HCT116 (cell line): ENCODE data around the gene PCP4. TPM values are rescaled to one million over a fixed set of nuclear protein-coding genes. Genes with fewer than 3 reads are reported as not detected.

Experiments
- ATAC-seq: fragments of 200-7000 bp; cut with Tn5 transposase; 2 replicates; pipeline ENCODE4 v1.9.1; 2020; ENCODE audit warnings: mild to moderate bottlenecking, moderate library complexity
- BruUV-seq: library from RNA; stranded (reverse); fragments of 400-500 nt; replicated peaks from 2 replicates; lab custom pipeline; 2021; lab: Mats Ljungman, UMichigan
- CTCF ChIA-PET: fragments of 300-600 bp; sonication (Branson Sonifier 250); formaldehyde crosslinking; loops from one replicate; lab custom pipeline; 2021; ENCODE audit warnings: antibody characterized with exemption; lab: Charles Lee
- POLR2A ChIA-PET: fragments of 300-600, 350-600 bp; sonication (Branson Sonifier 250); formaldehyde crosslinking; loops from one replicate; lab custom pipeline; 2021; ENCODE audit warnings: antibody characterized with exemption; lab: Charles Lee
- RAD21 ChIA-PET, 2 experiments: fragments of 300-600 bp; sonication (Branson Sonifier 250); formaldehyde crosslinking; loops; one replicate each; lab custom pipeline; 2023; ENCODE audit warnings: low total read pairs in 2 of 2; ENCODE audit not compliant: uncharacterized antibody in 2 of 2, unreplicated experiment in 2 of 2, low non-redundant PET in 1 of 2; lab: Charles Lee
- DNase-seq: peaks from one replicate; pipeline ENCODE4 v3.0.0-alpha.2; 2010; ENCODE audit warnings: low read depth, low spot score
- H2AFZ ChIP-seq: fragments of 200-600 bp; shearing (Covaris generic), sonication (generic); 2 replicates; pipeline ENCODE4 v1.6.1; 2017; ENCODE audit warnings: low read depth, mixed run types, mixed read lengths, antibody characterized with exemption, low read length; ENCODE audit not compliant: poor library complexity, severe bottlenecking
- H3K27ac ChIP-seq: 2 replicates; pipeline ENCODE4 v1.5.1; 2012; ENCODE audit warnings: low read depth, low read length
- H3K27me3 ChIP-seq: fragments of 200-600 bp; sonication (generic); 2 replicates; pipeline ENCODE4 v1.6.1; 2016; ENCODE audit warnings: mixed run types, low read length, mixed read lengths; ENCODE audit not compliant: insufficient read depth
- H3K36me3 ChIP-seq, 2 experiments: fragments of 200-500 bp in 1 of 2; fragments of 200-600 bp in 1 of 2; sonication (Bioruptor generic) in 1 of 2; sonication (generic) in 1 of 2; 2 replicates each; pipeline versions ENCODE4 v1.5.1 to v1.6.1; 2014 to 2016; ENCODE audit warnings: low read length in 2 of 2, inconsistent platforms in 1 of 2, mixed read lengths in 1 of 2, mixed run types in 1 of 2; ENCODE audit not compliant: insufficient read depth in 2 of 2, control insufficient read depth in 1 of 2
- H3K4me1 ChIP-seq, 2 experiments: fragments of 200-600 bp in 1 of 2; sonication (generic) in 1 of 2; 2 replicates each; pipeline versions ENCODE4 v1.5.1 to v1.6.1; 2012 to 2017; ENCODE audit warnings: low read length in 2 of 2, inconsistent platforms in 1 of 2, mild to moderate bottlenecking in 1 of 2, mixed read lengths in 1 of 2, mixed run types in 1 of 2, moderate library complexity in 1 of 2; ENCODE audit not compliant: insufficient read depth in 2 of 2, control insufficient read depth in 1 of 2
- H3K4me2 ChIP-seq: fragments of 200-600 bp; sonication (generic); 2 replicates; pipeline ENCODE4 v1.6.1; 2017; ENCODE audit warnings: mixed run types, low read length, mixed read lengths
- H3K4me3 ChIP-seq, 2 experiments: fragments of 200-600 bp in 1 of 2; sonication (generic) in 1 of 2; replicated peaks in 1 of 2; 2 replicates each; pipeline ENCODE4 v1.5.1; 2011 to 2016; ENCODE audit warnings: low read length in 2 of 2, control low read depth in 1 of 2, low read depth in 1 of 2, mild to moderate bottlenecking in 1 of 2, mixed read lengths in 1 of 2, mixed run types in 1 of 2
- H3K79me2 ChIP-seq: fragments of 200-600 bp; sonication (generic); 2 replicates; pipeline ENCODE4 v1.6.1; 2017; ENCODE audit warnings: mild to moderate bottlenecking, mixed run types, low read length, moderate library complexity, mixed read lengths; ENCODE audit not compliant: insufficient read depth
- H3K9ac ChIP-seq: fragments of 200-600 bp; sonication (generic); 2 replicates; pipeline ENCODE4 v1.6.1; 2016; ENCODE audit warnings: low read length, mixed read lengths
- H3K9me2 ChIP-seq: fragments of 200-600 bp; sonication (generic), shearing (Covaris generic); 2 replicates; pipeline ENCODE4 v1.6.1; 2017; ENCODE audit warnings: mixed run types, mild to moderate bottlenecking, moderate library complexity; ENCODE audit not compliant: insufficient read depth
- H3K9me3 ChIP-seq, 2 experiments: fragments of 200-500 bp in 1 of 2; fragments of 200-600 bp in 1 of 2; sonication (Bioruptor generic) in 1 of 2; sonication (generic) in 1 of 2; 2 replicates each; pipeline ENCODE4 v1.6.1; 2014 to 2017; ENCODE audit warnings: low read length in 2 of 2, mixed read lengths in 2 of 2, inconsistent platforms in 1 of 2, low read depth in 1 of 2, mild to moderate bottlenecking in 1 of 2, mixed run types in 1 of 2, moderate library complexity in 1 of 2; ENCODE audit not compliant: control insufficient read depth in 1 of 2, insufficient read depth in 1 of 2
- H4K20me1 ChIP-seq: fragments of 200-600 bp; sonication (generic), shearing (Covaris generic); 2 replicates; pipeline ENCODE4 v1.6.1; 2017; ENCODE audit warnings: mixed run types, mild to moderate bottlenecking, moderate library complexity; ENCODE audit not compliant: insufficient read depth
- CBX3 ChIP-seq: IDR thresholded peaks from 2 replicates; pipeline ENCODE4 v1.6.1; 2012; ENCODE audit warnings: low read depth
- CEBPB ChIP-seq: IDR thresholded peaks from 2 replicates; pipeline ENCODE4 v1.6.1; 2012; ENCODE audit warnings: low read depth
- EGR1 ChIP-seq: IDR thresholded peaks from 2 replicates; pipeline ENCODE4 v1.6.1; 2012; ENCODE audit warnings: low read depth
- ELF1 ChIP-seq: IDR thresholded peaks from 2 replicates; pipeline ENCODE4 v1.6.1; 2012; ENCODE audit warnings: low read depth, borderline replicate concordance
- EZH2 ChIP-seq: fragments of 200-600 bp; sonication (generic); IDR thresholded peaks from 2 replicates; pipeline ENCODE4 v1.6.1; 2017; ENCODE audit warnings: antibody characterized with exemption, mixed run types
- EZH2phosphoT487 ChIP-seq: fragments of 200-600 bp; IDR thresholded peaks from 2 replicates; pipeline ENCODE4 v1.6.1; 2018; ENCODE audit warnings: antibody characterized with exemption, borderline replicate concordance
- FOSL1 ChIP-seq: IDR thresholded peaks from 2 replicates; pipeline ENCODE4 v1.6.1; 2012; ENCODE audit warnings: low read depth
- JUND ChIP-seq: IDR thresholded peaks from 2 replicates; pipeline ENCODE4 v1.6.1; 2012
- POLR2A ChIP-seq: IDR thresholded peaks from 2 replicates; pipeline ENCODE4 v1.7.0; 2011; ENCODE audit warnings: borderline replicate concordance; ENCODE audit not compliant: insufficient read depth, insufficient read length; ENCODE audit errors: extremely low read depth
- RAD21 ChIP-seq: IDR thresholded peaks from 2 replicates; pipeline ENCODE4 v1.6.1; 2012; ENCODE audit warnings: low read depth, mild to moderate bottlenecking
- SIN3A ChIP-seq: IDR thresholded peaks from 2 replicates; pipeline ENCODE4 v1.6.1; 2012; ENCODE audit warnings: low read depth
- SP1 ChIP-seq: IDR thresholded peaks from 2 replicates; pipeline ENCODE4 v1.6.1; 2012; ENCODE audit warnings: low read depth
- SRF ChIP-seq: IDR thresholded peaks from 2 replicates; pipeline ENCODE4 v1.6.1; 2012; ENCODE audit warnings: low read depth
- TCF7L2 ChIP-seq: IDR thresholded peaks from 2 replicates; pipeline ENCODE4 v1.7.0; 2011; ENCODE audit warnings: borderline replicate concordance, inconsistent platforms; ENCODE audit not compliant: insufficient read depth, insufficient read length; ENCODE audit errors: extremely low read depth
- YY1 ChIP-seq: IDR thresholded peaks from 2 replicates; pipeline ENCODE4 v1.6.1; 2011; ENCODE audit warnings: low read length, low read depth, moderate library complexity, mild to moderate bottlenecking; ENCODE audit not compliant: insufficient replicate concordance; ENCODE audit errors: extremely low read depth
- ZFX ChIP-seq: fragments of 450-650 bp; IDR thresholded peaks from 2 replicates; pipeline ENCODE4 v1.6.1; 2017
- intact Hi-C: fragments of 100-400 bp; cut with micrococcal nuclease; formaldehyde crosslinking; loops from 2 replicates; pipeline ENCODE4 v1.10.0; 2022
- total RNA-seq: library from RNA; stranded (reverse); gene quantifications from one replicate; pipeline ENCODE4 v1.2.1, GENCODE V29; 2021; ENCODE audit not compliant: unreplicated experiment
- TF ChIP-seq, protein P1 (sequence below): IDR thresholded peaks from 2 replicates; pipeline ENCODE4 v1.6.1; 2012
- TF ChIP-seq, protein P2 (sequence below), 3 experiments: fragments of 200-600 bp in 1 of 3; sonication (generic) in 1 of 3; IDR thresholded peaks in 2 of 3; conservative IDR thresholded peaks in 1 of 3; 2 replicates each; pipeline ENCODE4 v1.5.1; 2012 to 2017; ENCODE audit warnings: low read depth in 2 of 3, low read length in 2 of 3, antibody characterized with exemption in 1 of 3, borderline replicate concordance in 1 of 3, control low read depth in 1 of 3, mild to moderate bottlenecking in 1 of 3, mixed read lengths in 1 of 3, mixed run types in 1 of 3, moderate library complexity in 1 of 3; ENCODE audit not compliant: insufficient read depth in 1 of 3
- TF ChIP-seq, protein P3 (sequence below): IDR thresholded peaks from 2 replicates; pipeline ENCODE4 v1.6.1; 2012; ENCODE audit warnings: low read depth
- TF ChIP-seq, protein P4 (sequence below): IDR thresholded peaks from 2 replicates; pipeline ENCODE4 v1.6.1; 2011; ENCODE audit warnings: mild to moderate bottlenecking, low read length, moderate library complexity; ENCODE audit not compliant: insufficient replicate concordance; ENCODE audit errors: extremely low read depth

Gene PCP4
- total RNA-seq, 1 experiment from 2014 or later, result not detected

DNA sequence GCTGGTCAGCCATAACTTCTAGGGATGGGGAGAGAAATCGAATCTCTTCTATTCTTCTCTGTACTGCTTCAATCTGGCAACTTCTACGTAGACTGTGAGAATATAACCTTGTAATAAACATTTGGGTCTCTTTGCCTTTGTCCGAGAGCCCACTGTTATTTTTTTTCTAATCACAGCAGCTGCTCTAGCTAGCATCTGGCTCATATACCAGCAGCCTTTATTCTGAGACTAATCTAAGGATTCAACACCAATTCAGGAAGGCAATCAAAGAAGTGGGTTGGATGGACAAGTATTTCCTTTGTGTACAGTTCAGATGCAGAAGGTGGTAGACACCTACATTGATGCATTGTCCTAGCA, 15.6 kb downstream of the PCP4 start:
- Histone ChIP-seq H3K4me2 (no peak overlapping the region), H3K36me3 (no peaks in the 10 kb centered on the region), H3K4me3 (no peak overlapping the region), H3K4me1 (no peaks in the 10 kb centered on the region), H3K9ac (no peak overlapping the region), H3K27me3 (no peaks in the 10 kb centered on the region; the same call in 1 of the 2 replicates), H3K9me3 (no peaks in the 10 kb centered on the region; a peak in 1 of 4 replicates), H3K79me2 (no peaks in the 10 kb centered on the region), H3K9me2 (no peaks in the 10 kb centered on the region), H4K20me1 (no peaks in the 10 kb centered on the region), H3K27ac (no peak overlapping the region), H2AFZ (no peak overlapping the region)
- intact Hi-C loops, result no loop called here
- DNase-seq, result no peak
- no peak for ATAC-seq
- TF ChIP-seq, protein P1, sequence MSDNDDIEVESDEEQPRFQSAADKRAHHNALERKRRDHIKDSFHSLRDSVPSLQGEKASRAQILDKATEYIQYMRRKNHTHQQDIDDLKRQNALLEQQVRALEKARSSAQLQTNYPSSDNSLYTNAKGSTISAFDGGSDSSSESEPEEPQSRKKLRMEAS, result no peak
- TF ChIP-seq ZFX (no peak), CBX3 (no peak), ELF1 (no peak), EZH2phosphoT487 (no peak), EGR1 (no peak), RAD21 (no peak), SIN3A (no peak), JUND (no peak), FOSL1 (no peak), TCF7L2 (no peak), CEBPB (no peak), SRF (no peak), EZH2 (no peak), POLR2A (no peak), SP1 (no peak), YY1 (no peak)
- TF ChIP-seq, protein P2, sequence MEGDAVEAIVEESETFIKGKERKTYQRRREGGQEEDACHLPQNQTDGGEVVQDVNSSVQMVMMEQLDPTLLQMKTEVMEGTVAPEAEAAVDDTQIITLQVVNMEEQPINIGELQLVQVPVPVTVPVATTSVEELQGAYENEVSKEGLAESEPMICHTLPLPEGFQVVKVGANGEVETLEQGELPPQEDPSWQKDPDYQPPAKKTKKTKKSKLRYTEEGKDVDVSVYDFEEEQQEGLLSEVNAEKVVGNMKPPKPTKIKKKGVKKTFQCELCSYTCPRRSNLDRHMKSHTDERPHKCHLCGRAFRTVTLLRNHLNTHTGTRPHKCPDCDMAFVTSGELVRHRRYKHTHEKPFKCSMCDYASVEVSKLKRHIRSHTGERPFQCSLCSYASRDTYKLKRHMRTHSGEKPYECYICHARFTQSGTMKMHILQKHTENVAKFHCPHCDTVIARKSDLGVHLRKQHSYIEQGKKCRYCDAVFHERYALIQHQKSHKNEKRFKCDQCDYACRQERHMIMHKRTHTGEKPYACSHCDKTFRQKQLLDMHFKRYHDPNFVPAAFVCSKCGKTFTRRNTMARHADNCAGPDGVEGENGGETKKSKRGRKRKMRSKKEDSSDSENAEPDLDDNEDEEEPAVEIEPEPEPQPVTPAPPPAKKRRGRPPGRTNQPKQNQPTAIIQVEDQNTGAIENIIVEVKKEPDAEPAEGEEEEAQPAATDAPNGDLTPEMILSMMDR (IDR thresholded peaks at IDR 0.05 in 2 of 3, conservative IDR thresholded peaks at IDR 0.05 in 1 of 3; ENCODE audit: borderline replicate concordance in 1 of 3, insufficient read depth in 1 of 3, low read depth in 2 of 3, low read length in 2 of 3), result no peak
- TF ChIP-seq, protein P3, sequence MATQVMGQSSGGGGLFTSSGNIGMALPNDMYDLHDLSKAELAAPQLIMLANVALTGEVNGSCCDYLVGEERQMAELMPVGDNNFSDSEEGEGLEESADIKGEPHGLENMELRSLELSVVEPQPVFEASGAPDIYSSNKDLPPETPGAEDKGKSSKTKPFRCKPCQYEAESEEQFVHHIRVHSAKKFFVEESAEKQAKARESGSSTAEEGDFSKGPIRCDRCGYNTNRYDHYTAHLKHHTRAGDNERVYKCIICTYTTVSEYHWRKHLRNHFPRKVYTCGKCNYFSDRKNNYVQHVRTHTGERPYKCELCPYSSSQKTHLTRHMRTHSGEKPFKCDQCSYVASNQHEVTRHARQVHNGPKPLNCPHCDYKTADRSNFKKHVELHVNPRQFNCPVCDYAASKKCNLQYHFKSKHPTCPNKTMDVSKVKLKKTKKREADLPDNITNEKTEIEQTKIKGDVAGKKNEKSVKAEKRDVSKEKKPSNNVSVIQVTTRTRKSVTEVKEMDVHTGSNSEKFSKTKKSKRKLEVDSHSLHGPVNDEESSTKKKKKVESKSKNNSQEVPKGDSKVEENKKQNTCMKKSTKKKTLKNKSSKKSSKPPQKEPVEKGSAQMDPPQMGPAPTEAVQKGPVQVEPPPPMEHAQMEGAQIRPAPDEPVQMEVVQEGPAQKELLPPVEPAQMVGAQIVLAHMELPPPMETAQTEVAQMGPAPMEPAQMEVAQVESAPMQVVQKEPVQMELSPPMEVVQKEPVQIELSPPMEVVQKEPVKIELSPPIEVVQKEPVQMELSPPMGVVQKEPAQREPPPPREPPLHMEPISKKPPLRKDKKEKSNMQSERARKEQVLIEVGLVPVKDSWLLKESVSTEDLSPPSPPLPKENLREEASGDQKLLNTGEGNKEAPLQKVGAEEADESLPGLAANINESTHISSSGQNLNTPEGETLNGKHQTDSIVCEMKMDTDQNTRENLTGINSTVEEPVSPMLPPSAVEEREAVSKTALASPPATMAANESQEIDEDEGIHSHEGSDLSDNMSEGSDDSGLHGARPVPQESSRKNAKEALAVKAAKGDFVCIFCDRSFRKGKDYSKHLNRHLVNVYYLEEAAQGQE, result no peak
- TF ChIP-seq, protein P4, sequence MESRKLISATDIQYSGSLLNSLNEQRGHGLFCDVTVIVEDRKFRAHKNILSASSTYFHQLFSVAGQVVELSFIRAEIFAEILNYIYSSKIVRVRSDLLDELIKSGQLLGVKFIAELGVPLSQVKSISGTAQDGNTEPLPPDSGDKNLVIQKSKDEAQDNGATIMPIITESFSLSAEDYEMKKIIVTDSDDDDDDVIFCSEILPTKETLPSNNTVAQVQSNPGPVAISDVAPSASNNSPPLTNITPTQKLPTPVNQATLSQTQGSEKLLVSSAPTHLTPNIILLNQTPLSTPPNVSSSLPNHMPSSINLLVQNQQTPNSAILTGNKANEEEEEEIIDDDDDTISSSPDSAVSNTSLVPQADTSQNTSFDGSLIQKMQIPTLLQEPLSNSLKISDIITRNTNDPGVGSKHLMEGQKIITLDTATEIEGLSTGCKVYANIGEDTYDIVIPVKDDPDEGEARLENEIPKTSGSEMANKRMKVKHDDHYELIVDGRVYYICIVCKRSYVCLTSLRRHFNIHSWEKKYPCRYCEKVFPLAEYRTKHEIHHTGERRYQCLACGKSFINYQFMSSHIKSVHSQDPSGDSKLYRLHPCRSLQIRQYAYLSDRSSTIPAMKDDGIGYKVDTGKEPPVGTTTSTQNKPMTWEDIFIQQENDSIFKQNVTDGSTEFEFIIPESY, result no peak
- POLR2A ChIA-PET, result no interaction called here
- RAD21 ChIA-PET, result no interaction called here
- BruUV-seq, result no TSS peak
- CTCF ChIA-PET, result no interaction called here
